ENCODE measurements around the gene PIGU.

- TF ChIP-seq CTCF (IDR thresholded peaks at IDR 0.05) = no peak
- no peak for TF ChIP-seq POLR2A (IDR thresholded peaks at IDR 0.05)
Observed at GRCh38 chr20:34547844-34548613, 128.9 kb downstream of the PIGU start.
